Natural killer cell (primary cell): ENCODE measurements around the gene TMEM184A. TPM values are rescaled to one million over a fixed set of nuclear protein-coding genes. Genes with fewer than 3 reads are reported as not detected.

Source experiments
- ATAC-seq, 3 donors: fragments of 150-1000 bp in 2 of 3; fragments of 200-7000 bp in 1 of 3; cut with Tn5 transposase; 1 replicate in 1 of 3; 2 replicates in 2 of 3; pipeline ENCODE4 v1.10.0; 2021; ENCODE audit warnings: mild to moderate bottlenecking in 2 of 3, moderate library complexity in 2 of 3
- DNase-seq, 2 donors: peaks; one replicate each; pipeline versions ENCODE4 v3.0.0 to v3.0.0-alpha.2; 2013 to 2021; ENCODE audit warnings: mixed read lengths in 1 of 2
- H3K27ac ChIP-seq: one replicate; pipeline ENCODE4 v1.5.1; 2013; ENCODE audit warnings: mild to moderate bottlenecking, low read length
- H3K27me3 ChIP-seq: one replicate; pipeline ENCODE4 v1.6.1; 2013; ENCODE audit warnings: low read length; ENCODE audit not compliant: control insufficient read depth, insufficient read depth
- H3K36me3 ChIP-seq: one replicate; pipeline ENCODE4 v1.6.1; 2013; ENCODE audit warnings: low read length; ENCODE audit not compliant: control insufficient read depth, insufficient read depth
- H3K4me1 ChIP-seq: one replicate; pipeline ENCODE4 v1.6.1; 2013; ENCODE audit warnings: low read length; ENCODE audit not compliant: control insufficient read depth, insufficient read depth
- H3K4me3 ChIP-seq: one replicate; pipeline ENCODE4 v1.5.1; 2013; ENCODE audit warnings: low read length
- H3K9me3 ChIP-seq: one replicate; pipeline ENCODE4 v1.6.1; 2013; ENCODE audit warnings: low read length; ENCODE audit not compliant: control insufficient read depth, insufficient read depth
- H3K27ac Mint-ChIP-seq, 2 donors: one replicate each; pipeline ENCODE4 v1.8.0; 2022; ENCODE audit warnings: mild to moderate bottlenecking in 2 of 2, mixed read lengths in 2 of 2, moderate library complexity in 1 of 2
- H3K27me3 Mint-ChIP-seq, 2 donors: one replicate each; pipeline ENCODE4 v1.8.0; 2022; ENCODE audit warnings: low read depth in 2 of 2, mixed read lengths in 2 of 2
- H3K36me3 Mint-ChIP-seq: one replicate; pipeline ENCODE4 v1.8.0; 2022; ENCODE audit warnings: mixed read lengths
- H3K4me1 Mint-ChIP-seq, 2 donors: one replicate each; pipeline ENCODE4 v1.8.0; 2022; ENCODE audit warnings: mixed read lengths in 2 of 2
- H3K4me3 Mint-ChIP-seq: one replicate; pipeline ENCODE4 v1.8.0; 2022; ENCODE audit warnings: mild to moderate bottlenecking, moderate library complexity, mixed read lengths
- H3K9me3 Mint-ChIP-seq, 2 donors: one replicate each; pipeline ENCODE4 v1.8.0; 2022; ENCODE audit warnings: mixed read lengths in 2 of 2
- WGBS: methylation state at CpG from one replicate; pipeline ENCODE4 v1.1.7; 2013; ENCODE audit warnings: missing lambda C conversion rate; ENCODE audit not compliant: insufficient coverage; 5-methylcytosine and 5-hydroxymethylcytosine counted together
- intact Hi-C: fragments of 100-400 bp; cut with micrococcal nuclease; formaldehyde crosslinking; loops from one replicate; pipeline ENCODE4 v1.14.2; 2022
- total RNA-seq, 4 donors: library from RNA; stranded (reverse); fragments of 120-200 nt in 1 of 4; gene quantifications; one replicate each; pipeline versions ENCODE4 v1.2.3 to v1.2.4, GENCODE V29; 2013 to 2022
- TF ChIP-seq, protein P1 (sequence below): fragments of 200-600 bp; IDR thresholded peaks from one replicate; pipeline ENCODE4 v1.8.0; 2022; ENCODE audit warnings: antibody characterized with exemption

The TMEM184A gene
- total RNA-seq, 3 donors from 2014 or later (not counting 1 experiment from before 2014, with no cell fraction given): 0.14 TPM; not detected in 2

DNA sequence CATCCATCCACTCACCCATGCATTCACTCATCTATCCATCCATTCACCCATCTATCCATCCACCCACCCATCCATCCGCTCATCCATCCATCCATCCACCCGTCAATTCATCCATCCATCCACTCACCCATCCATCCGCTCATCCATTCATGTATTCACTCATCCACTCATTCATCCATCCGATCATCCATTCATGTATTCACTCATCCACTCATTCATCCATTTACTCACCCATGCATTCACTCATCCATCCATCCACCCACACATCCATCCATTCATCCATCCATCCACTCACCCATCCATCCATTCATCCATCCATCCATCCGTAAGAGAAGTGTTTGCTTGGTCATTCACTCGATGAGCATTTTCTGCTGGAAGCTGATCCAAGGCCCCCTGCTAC lies 22.5 kb upstream of the TMEM184A start:
- no peak overlapping the region for H3K4me3 ChIP-seq
- H3K4me1 ChIP-seq: peaks cover 4% of the 10 kb centered on the region
- intact Hi-C loops: loop anchor here (10.0 kb wide), 1 partner anchor 666 kb away; the partner anchor contains the start of genes MRM2 and NUDT1
- TF ChIP-seq, protein P1, sequence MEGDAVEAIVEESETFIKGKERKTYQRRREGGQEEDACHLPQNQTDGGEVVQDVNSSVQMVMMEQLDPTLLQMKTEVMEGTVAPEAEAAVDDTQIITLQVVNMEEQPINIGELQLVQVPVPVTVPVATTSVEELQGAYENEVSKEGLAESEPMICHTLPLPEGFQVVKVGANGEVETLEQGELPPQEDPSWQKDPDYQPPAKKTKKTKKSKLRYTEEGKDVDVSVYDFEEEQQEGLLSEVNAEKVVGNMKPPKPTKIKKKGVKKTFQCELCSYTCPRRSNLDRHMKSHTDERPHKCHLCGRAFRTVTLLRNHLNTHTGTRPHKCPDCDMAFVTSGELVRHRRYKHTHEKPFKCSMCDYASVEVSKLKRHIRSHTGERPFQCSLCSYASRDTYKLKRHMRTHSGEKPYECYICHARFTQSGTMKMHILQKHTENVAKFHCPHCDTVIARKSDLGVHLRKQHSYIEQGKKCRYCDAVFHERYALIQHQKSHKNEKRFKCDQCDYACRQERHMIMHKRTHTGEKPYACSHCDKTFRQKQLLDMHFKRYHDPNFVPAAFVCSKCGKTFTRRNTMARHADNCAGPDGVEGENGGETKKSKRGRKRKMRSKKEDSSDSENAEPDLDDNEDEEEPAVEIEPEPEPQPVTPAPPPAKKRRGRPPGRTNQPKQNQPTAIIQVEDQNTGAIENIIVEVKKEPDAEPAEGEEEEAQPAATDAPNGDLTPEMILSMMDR: no peak
- no peaks in the 10 kb centered on the region for H3K36me3 ChIP-seq
- H3K36me3 Mint-ChIP-seq: no peaks in the 10 kb centered on the region
- DNase-seq (no peak), ATAC-seq (no peak)
- H3K27me3 ChIP-seq: no peaks in the 10 kb centered on the region
- H3K27me3 Mint-ChIP-seq: no peaks in the 10 kb centered on the region
- no peaks in the 10 kb centered on the region for H3K9me3 ChIP-seq
- peaks cover 0 to 18% of the 10 kb centered on the region in 2 donors for H3K4me1 Mint-ChIP-seq
- no peak overlapping the region for H3K27ac ChIP-seq
- peak overlapping the region in 1 of 2 donors; percentile 48 for H3K27ac Mint-ChIP-seq
- 93% methylated on average over 6 of the region's 6 CpGs for WGBS
- H3K9me3 Mint-ChIP-seq: no peaks in the 10 kb centered on the region
- H3K4me3 Mint-ChIP-seq: no peak overlapping the region

DNA sequence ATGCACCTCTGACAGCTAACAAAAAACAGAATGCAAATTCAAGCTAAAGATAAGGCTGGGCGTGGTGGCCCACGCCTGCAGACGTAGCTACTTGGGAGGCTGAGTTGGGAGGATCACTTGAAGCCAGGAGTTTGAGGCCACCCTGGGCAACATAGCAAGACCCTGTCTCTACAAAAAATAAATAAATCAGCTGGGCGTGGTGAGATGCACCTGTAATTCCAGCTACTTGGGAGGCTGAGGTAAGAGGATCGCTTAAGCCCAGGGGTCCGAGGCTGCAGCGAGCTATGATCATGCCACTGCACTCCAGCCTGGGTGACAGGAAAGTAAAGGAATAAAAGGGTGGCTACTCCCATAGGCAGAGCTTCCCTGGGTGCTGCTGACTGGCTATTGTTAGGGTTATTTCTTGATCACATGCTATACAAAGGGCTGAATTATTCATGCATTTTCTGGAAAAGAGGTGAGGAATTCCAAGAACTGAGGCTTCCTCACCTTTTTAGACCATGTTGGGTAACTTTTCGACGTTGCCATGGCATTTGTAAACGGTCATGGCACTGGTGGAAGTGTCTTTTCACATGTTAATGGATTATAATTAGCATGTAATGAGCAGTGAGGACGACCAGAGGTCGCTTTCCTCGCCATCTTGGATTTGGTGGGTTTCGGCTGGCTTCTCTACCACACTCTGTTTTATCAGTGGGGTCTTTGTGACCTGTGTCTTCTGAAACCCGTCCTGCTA lies 20.7 kb upstream of the TMEM184A start:
- peaks cover 4% of the 10 kb centered on the region for H3K4me1 ChIP-seq
- no peak overlapping the region for H3K4me3 Mint-ChIP-seq
- ATAC-seq: no peak
- WGBS: 89% methylated on average over 15 of the region's 15 CpGs
- H3K4me1 Mint-ChIP-seq: peaks cover 4 to 18% of the 10 kb centered on the region in 2 donors
- no peaks in the 10 kb centered on the region for H3K9me3 ChIP-seq
- H3K36me3 Mint-ChIP-seq: no peaks in the 10 kb centered on the region
- TF ChIP-seq, protein P1: no peak
- DNase-seq: no peak
- no peaks in the 10 kb centered on the region for H3K27me3 Mint-ChIP-seq
- no peak overlapping the region for H3K27ac Mint-ChIP-seq
- H3K27ac ChIP-seq: no peak overlapping the region
- no peaks in the 10 kb centered on the region for H3K27me3 ChIP-seq
- H3K36me3 ChIP-seq: no peaks in the 10 kb centered on the region
- H3K4me3 ChIP-seq: no peak overlapping the region
- intact Hi-C loops: loop anchor here (10.0 kb wide), 1 partner anchor 668 kb away; the partner anchor contains the start of genes MRM2 and NUDT1
- H3K9me3 Mint-ChIP-seq: no peaks in the 10 kb centered on the region

DNA sequence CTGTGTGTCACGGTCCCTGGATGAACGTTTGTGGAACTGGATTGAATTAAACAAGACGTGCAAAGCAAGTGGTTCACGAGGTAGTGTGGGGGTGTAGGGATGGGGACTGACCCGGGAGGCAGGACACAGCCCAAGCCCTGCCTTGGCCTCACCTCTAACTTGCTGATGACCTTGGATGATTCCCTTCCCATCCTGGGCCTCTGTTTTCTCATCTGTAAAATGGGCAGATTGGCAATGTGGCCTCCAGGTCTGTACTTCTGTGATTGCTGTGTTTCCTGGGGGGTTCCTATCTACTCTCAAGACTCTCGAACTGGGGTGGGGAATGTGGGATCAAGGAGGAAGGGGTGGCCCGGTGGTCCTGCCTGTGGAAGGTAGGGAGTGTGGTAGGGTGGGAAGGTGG lies 19.8 kb upstream of the TMEM184A start:
- no peak for ATAC-seq
- WGBS: 95% methylated on average over 7 of the region's 7 CpGs
- Mint-ChIP-seq H3K36me3 (no peaks in the 10 kb centered on the region), H3K4me3 (no peak overlapping the region), H3K9me3 (no peaks in the 10 kb centered on the region), H3K27ac (no peak overlapping the region), H3K27me3 (no peaks in the 10 kb centered on the region), H3K4me1 (peaks cover 9 to 22% of the 10 kb centered on the region in 2 donors)
- no peak for DNase-seq
- H3K27ac ChIP-seq: no peak overlapping the region
- no peaks in the 10 kb centered on the region for H3K36me3 ChIP-seq
- no peaks in the 10 kb centered on the region for H3K27me3 ChIP-seq
- H3K4me3 ChIP-seq: no peak overlapping the region
- H3K9me3 ChIP-seq: no peaks in the 10 kb centered on the region
- TF ChIP-seq, protein P1: no peak
- intact Hi-C loops: loop anchor here (10.0 kb wide), 1 partner anchor 669 kb away; the partner anchor contains the start of genes MRM2 and NUDT1
- H3K4me1 ChIP-seq: peaks cover 10% of the 10 kb centered on the region
